Renal cortex interstitium (tissue), 11 donors: ENCODE data around the gene MARCHF6. TPM values are rescaled to one million over a fixed set of nuclear protein-coding genes. Genes with fewer than 3 reads are reported as not detected.

Experiments
- DNase-seq, 11 donors: peaks; one replicate each; pipeline ENCODE4 v3.0.0-alpha.2; 2013; ENCODE audit warnings: low read depth in 9 of 11, low spot score in 4 of 11; ENCODE audit errors: extremely low read depth in 1 of 11
- polyA plus RNA-seq, 3 donors: library from polyadenylated mRNA; unstranded; fragments of 120-200 nt; gene quantifications; one replicate each; pipeline ENCODE4 v1.2.1, GENCODE V29; 2013; ENCODE audit not compliant: insufficient read length in 3 of 3

Gene MARCHF6
- polyA plus RNA-seq, 3 donors, result 174 to 227 (median 208) TPM

GRCh38 chr5:10317825-10318682, 35.4 kb upstream of the MARCHF6 start:
- DNase-seq, result no peak

- DNase-seq, result no peak
These were observed 34.2 kb upstream of the MARCHF6 start for GRCh38 chr5:10319202-10319851.

GRCh38 chr5:10320793-10321192, 32.7 kb upstream of the MARCHF6 start:
- DNase-seq, result no peak

- no peak for DNase-seq
These were observed 31.6 kb upstream of the MARCHF6 start for GRCh38 chr5:10321882-10322281.

GRCh38 chr5:10323588-10324488, 29.7 kb upstream of the MARCHF6 start:
- DNase-seq, result no peak

- no peak for DNase-seq
These were observed 28.8 kb upstream of the MARCHF6 start for GRCh38 chr5:10324518-10325370.

GRCh38 chr5:10328323-10328722, 25.2 kb upstream of the MARCHF6 start:
- no peak for DNase-seq

- no peak for DNase-seq
These were observed 24.1 kb upstream of the MARCHF6 start for GRCh38 chr5:10329446-10329819.

- no peak for DNase-seq
These were observed 23.5 kb upstream of the MARCHF6 start for GRCh38 chr5:10329820-10330481.

- DNase-seq, result no peak
These were observed 22.8 kb upstream of the MARCHF6 start for GRCh38 chr5:10330511-10331230.

GRCh38 chr5:10331341-10331796, 22.1 kb upstream of the MARCHF6 start:
- DNase-seq, result peak in 5 of 11 donors; percentile 70 to 89 (median 76)

- DNase-seq, result no peak
These were observed 21.2 kb upstream of the MARCHF6 start for GRCh38 chr5:10332301-10332700.

- no peak for DNase-seq
These were observed 20.1 kb upstream of the MARCHF6 start for GRCh38 chr5:10333154-10334006.

- no peak for DNase-seq
These were observed 18.7 kb upstream of the MARCHF6 start for GRCh38 chr5:10334831-10335230.

- DNase-seq, result no peak
These were observed 17.6 kb upstream of the MARCHF6 start for GRCh38 chr5:10335711-10336470.

GRCh38 chr5:10337107-10337506, 16.4 kb upstream of the MARCHF6 start:
- no peak for DNase-seq
